Measurements from ENCODE around the gene LIN7A.

DNA sequence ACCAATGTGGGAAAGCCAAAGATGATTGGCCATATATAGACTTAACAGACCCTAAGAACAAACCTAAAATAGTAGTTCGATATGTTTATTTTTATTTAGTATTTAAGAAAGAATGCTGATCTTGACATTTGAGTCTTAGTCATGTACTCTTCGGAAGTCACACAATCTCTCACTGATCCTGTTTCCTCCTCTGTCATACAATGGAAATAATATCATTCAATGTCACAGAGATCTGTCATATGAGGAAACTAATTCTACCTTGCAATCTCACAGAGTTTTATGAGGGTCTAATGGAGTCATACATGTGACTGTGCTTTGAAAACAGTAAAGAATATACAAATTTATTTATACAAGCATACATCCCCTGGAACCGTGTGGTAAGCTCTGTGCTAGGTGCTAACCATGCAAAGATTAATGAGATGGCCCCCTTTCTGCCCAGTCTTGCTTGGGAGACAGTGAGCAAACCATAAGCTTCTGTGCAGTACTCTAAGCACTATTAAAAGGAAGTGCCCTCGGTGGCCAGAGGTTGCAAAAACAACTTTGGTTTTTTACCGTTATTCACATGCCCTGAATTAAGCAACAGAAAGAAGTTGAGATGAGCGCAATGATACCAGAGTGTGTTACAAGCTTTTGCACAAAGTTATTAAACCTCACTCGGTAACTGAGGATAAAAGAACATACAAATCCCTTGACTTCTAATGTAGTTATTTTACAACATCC, 1.7 kb upstream of the LIN7A start:
- TF ChIP-seq EZH2phosphoT487 (IDR thresholded peaks at IDR 0.05; ENCODE audit: borderline replicate concordance, low read length): no peak
- TF ChIP-seq, protein P1, sequence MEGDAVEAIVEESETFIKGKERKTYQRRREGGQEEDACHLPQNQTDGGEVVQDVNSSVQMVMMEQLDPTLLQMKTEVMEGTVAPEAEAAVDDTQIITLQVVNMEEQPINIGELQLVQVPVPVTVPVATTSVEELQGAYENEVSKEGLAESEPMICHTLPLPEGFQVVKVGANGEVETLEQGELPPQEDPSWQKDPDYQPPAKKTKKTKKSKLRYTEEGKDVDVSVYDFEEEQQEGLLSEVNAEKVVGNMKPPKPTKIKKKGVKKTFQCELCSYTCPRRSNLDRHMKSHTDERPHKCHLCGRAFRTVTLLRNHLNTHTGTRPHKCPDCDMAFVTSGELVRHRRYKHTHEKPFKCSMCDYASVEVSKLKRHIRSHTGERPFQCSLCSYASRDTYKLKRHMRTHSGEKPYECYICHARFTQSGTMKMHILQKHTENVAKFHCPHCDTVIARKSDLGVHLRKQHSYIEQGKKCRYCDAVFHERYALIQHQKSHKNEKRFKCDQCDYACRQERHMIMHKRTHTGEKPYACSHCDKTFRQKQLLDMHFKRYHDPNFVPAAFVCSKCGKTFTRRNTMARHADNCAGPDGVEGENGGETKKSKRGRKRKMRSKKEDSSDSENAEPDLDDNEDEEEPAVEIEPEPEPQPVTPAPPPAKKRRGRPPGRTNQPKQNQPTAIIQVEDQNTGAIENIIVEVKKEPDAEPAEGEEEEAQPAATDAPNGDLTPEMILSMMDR (IDR thresholded peaks at IDR 0.05; ENCODE audit: low read depth, low read length, poor library complexity, severe bottlenecking): no peak

Measured in DOHH2 (cell line).